K562 (cell line): Measurements from ENCODE around the gene NMT1. TPM values are rescaled to one million over a fixed set of nuclear protein-coding genes. Genes with fewer than 3 reads are reported as not detected.
A peak's percentile ranks its signal among the peaks of the same experiment; 100 is the strongest.

Source experiments
- CBX8 ChIP-seq: fragments of 200-600 bp; sonication (generic); IDR thresholded peaks from 2 replicates; pipeline ENCODE4 v1.6.1; 2012; ENCODE audit warnings: borderline replicate concordance, mixed run types, low read depth, mild to moderate bottlenecking, moderate library complexity, mixed read lengths, low read length, control low read depth, inconsistent platforms; ENCODE audit not compliant: poor library complexity, severe bottlenecking; ENCODE audit errors: extremely low read depth
- DEAF1 ChIP-seq: fragments of 450-650 bp; formaldehyde crosslinking; IDR thresholded peaks from 2 replicates; pipeline ENCODE4 v1.4.0; 2020; ENCODE audit warnings: mild to moderate bottlenecking, moderate library complexity
- ELK3 ChIP-seq: fragments of 450-650 bp; formaldehyde crosslinking; IDR thresholded peaks from 2 replicates; pipeline ENCODE4 v1.4.0; 2020; ENCODE audit warnings: mild to moderate bottlenecking
- GATA2 ChIP-seq: sonication (generic); formaldehyde crosslinking; IDR thresholded peaks from 2 replicates; pipeline ENCODE4 v1.4.0; 2020; ENCODE audit warnings: mild to moderate bottlenecking, missing genetic modification reagents
- LCOR ChIP-seq: sonication (generic); formaldehyde crosslinking; IDR thresholded peaks from 2 replicates; pipeline ENCODE4 v1.8.0; 2022; ENCODE audit warnings: mild to moderate bottlenecking, missing genetic modification reagents
- PCBP2 ChIP-seq: fragments of 200-400 bp; formaldehyde crosslinking; IDR thresholded peaks from 2 replicates; pipeline ENCODE4 v1.6.1; 2018; ENCODE audit warnings: low read length, low read depth, mild to moderate bottlenecking, moderate library complexity; ENCODE audit not compliant: poor library complexity, severe bottlenecking
- RCOR1 ChIP-seq, 2 experiments: IDR thresholded peaks; 2 replicates each; pipeline ENCODE4 v1.6.1; 2012; ENCODE audit warnings: low read depth in 2 of 2, low read length in 2 of 2, borderline replicate concordance in 1 of 2, improper control_type of control experiment in 1 of 2
- STAG1 ChIP-seq: sonication (generic); formaldehyde crosslinking; IDR thresholded peaks from 2 replicates; pipeline ENCODE4 v1.5.0; 2020; ENCODE audit warnings: missing genetic modification reagents, borderline replicate concordance
- THRA ChIP-seq: fragments of 450-650 bp; IDR thresholded peaks from 2 replicates; pipeline ENCODE4 v1.6.1; 2017; ENCODE audit warnings: mild to moderate bottlenecking, moderate library complexity
- ZC3H8 ChIP-seq: fragments of 450-650 bp; IDR thresholded peaks from 2 replicates; pipeline ENCODE4 v1.6.1; 2017
- ZNF830 ChIP-seq: fragments of 250-450 bp; sonication (Bioruptor Pico); IDR thresholded peaks from 2 replicates; pipeline ENCODE4 v1.5.0; 2021; ENCODE audit warnings: mild to moderate bottlenecking
- polyA plus RNA-seq, 8 experiments: library from polyadenylated mRNA; depleted of rRNA in 4 of 8; stranded (reverse) in 5 of 8; unstranded in 3 of 8; fragments of >200 nt; fragmentation: Nextera tagmentation in 2 of 8; fragmentation: Illumina TruSeq in 1 of 8; extraction: Ambion mirVana in 2 of 8; extraction: Trizol in 1 of 8; gene quantifications; 2 replicates each; pipeline versions ENCODE4 v1.2.1 to v1.2.3, GENCODE V29; 2011 to 2014; ENCODE audit warnings: inconsistent platforms in 1 of 8, missing spikeins in 1 of 8
- total RNA-seq, 7 experiments: library from RNA; depleted of rRNA in 6 of 7; stranded (reverse); fragments of >200 nt in 6 of 7; fragmentation: Illumina TruSeq in 2 of 7; extraction: Trizol in 2 of 7; gene quantifications; 2 replicates each; pipeline versions ENCODE4 v1.2.1 to v1.2.3, GENCODE V29; 2011 to 2021; ENCODE audit warnings: low replicate concordance in 1 of 7
- TF ChIP-seq, protein P1 (sequence below): fragments of 250-450 bp; sonication (Bioruptor Pico); IDR thresholded peaks from 2 replicates; pipeline ENCODE4 v1.4.0; 2020; ENCODE audit warnings: mild to moderate bottlenecking, moderate library complexity
- TF ChIP-seq, protein P2 (sequence below): fragments of 250-450 bp; sonication (Bioruptor Pico); IDR thresholded peaks from 2 replicates; pipeline ENCODE4 v1.5.0; 2021; ENCODE audit warnings: mild to moderate bottlenecking, moderate library complexity
- TF ChIP-seq, protein P3 (sequence below): IDR thresholded peaks from 3 replicates; pipeline ENCODE4 v1.6.1; 2011; ENCODE audit warnings: borderline replicate concordance, mild to moderate bottlenecking; ENCODE audit not compliant: insufficient read length, insufficient read depth

Gene NMT1
- total and polyA plus RNA-seq, 9 of the 15 experiments (the other 6 are each of a cell fraction or from before 2014, with no cell fraction given): 86.7 to 569 (median 213) TPM

- no peak for TF ChIP-seq CBX8
- TF ChIP-seq PCBP2: no peak
- peak; percentile 63 for TF ChIP-seq DEAF1 (CRISPR knock-in tag)
- no peak for TF ChIP-seq STAG1 (CRISPR knock-in tag)
- no peak for TF ChIP-seq ELK3 (CRISPR knock-in tag)
- 0 out of 2 replicates have a peak, but pooled peaks have one; percentile 79 for TF ChIP-seq ZC3H8
- TF ChIP-seq LCOR (CRISPR knock-in tag): peak; percentile 47; the same call in 1 of the 2 replicates
- TF ChIP-seq THRA: no peak
- TF ChIP-seq, protein P1, sequence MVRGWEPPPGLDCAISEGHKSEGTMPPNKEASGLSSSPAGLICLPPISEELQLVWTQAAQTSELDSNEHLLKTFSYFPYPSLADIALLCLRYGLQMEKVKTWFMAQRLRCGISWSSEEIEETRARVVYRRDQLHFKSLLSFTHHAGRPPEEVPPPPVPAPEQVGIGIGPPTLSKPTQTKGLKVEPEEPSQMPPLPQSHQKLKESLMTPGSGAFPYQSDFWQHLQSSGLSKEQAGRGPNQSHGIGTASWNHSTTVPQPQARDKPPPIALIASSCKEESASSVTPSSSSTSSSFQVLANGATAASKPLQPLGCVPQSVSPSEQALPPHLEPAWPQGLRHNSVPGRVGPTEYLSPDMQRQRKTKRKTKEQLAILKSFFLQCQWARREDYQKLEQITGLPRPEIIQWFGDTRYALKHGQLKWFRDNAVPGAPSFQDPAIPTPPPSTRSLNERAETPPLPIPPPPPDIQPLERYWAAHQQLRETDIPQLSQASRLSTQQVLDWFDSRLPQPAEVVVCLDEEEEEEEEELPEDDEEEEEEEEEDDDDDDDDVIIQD (CRISPR knock-in tag): no peak
- TF ChIP-seq ZNF830 (CRISPR knock-in tag): 0 out of 2 replicates have a peak, but pooled peaks have one; percentile 44
- TF ChIP-seq GATA2 (CRISPR knock-in tag): no peak
- TF ChIP-seq, protein P2, sequence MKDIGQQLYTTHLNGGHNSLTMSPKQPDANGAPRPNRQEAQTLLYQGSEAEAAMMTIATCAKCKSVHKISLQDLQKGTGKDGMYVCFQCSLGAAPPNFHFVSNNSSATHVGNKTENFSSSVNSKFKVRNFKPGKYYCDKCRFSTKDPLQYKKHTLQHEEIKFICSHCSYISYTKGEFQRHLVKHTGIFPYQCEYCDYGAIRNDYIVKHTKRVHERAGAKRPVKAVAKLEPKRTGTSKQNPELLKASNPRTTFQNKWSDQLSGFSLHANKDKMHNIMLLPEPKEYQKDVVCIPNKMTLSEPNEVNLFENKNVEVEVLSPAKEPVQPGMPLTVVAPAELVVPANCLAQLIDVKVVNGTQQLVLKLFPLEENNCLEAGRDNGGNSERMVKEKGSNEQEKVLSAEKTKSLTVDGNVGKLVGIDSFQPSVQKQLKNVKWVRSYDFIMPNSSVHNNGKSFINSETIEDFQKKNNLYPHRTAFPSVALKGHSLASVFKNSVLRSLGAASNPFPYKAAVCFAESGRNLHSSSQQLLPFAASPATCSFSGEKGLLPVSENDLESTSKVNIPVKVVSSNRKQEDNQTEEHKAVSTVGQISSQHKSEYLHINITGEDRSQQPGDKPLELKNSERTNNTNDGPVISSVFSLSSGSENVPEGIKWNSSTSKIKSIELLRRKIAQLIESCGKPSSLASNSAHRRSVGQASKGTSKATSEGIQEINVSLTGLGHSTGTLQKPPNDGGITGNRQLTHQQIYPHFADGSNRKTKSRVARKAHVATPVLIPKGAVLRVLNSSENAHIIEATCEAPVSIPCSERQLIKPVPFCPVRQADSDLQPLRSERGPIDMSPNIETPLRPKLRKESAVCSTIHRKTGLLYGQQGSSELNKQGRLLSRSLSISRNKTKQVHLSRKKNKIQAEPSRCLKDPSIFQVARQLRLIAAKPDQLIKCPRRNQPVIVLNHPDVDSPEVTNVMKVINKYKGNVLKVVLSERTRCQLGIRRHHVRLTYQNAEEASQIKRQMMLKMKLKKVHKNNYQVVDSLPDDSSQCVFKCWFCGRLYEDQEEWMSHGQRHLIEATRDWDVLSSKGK (CRISPR knock-in tag): no peak
- no peak; a peak in 1 of 4 replicates for TF ChIP-seq RCOR1 (IDR thresholded peaks at IDR 0.05; ENCODE audit: borderline replicate concordance in 1 of 2, low read depth in 2 of 2, low read length in 2 of 2)
- TF ChIP-seq, protein P3, sequence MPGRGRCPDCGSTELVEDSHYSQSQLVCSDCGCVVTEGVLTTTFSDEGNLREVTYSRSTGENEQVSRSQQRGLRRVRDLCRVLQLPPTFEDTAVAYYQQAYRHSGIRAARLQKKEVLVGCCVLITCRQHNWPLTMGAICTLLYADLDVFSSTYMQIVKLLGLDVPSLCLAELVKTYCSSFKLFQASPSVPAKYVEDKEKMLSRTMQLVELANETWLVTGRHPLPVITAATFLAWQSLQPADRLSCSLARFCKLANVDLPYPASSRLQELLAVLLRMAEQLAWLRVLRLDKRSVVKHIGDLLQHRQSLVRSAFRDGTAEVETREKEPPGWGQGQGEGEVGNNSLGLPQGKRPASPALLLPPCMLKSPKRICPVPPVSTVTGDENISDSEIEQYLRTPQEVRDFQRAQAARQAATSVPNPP: no peak
These were observed 86.6 kb downstream of the NMT1 start (continued) for GRCh38 chr17:45147581-45148182.
